ENCODE results near the gene PLXNA4. TPM values are rescaled to one million over a fixed set of nuclear protein-coding genes. Genes with fewer than 3 reads are reported as not detected.

Gene PLXNA4
- total RNA-seq, 1 donor from 2014 or later, result 5.3 TPM

GRCh38 chr7:132562690-132563089 is 13.6 kb downstream of the PLXNA4 start:
- no peak for DNase-seq (ENCODE audit: low read depth in 2 of 2)

- DNase-seq (ENCODE audit: low read depth in 2 of 2), result no peak
Measured at GRCh38 chr7:132561763-132562162, 14.5 kb downstream of the PLXNA4 start.

GRCh38 chr7:132560825-132561529 is 15.3 kb downstream of the PLXNA4 start:
- DNase-seq (ENCODE audit: low read depth in 2 of 2), result no peak

GRCh38 chr7:132560105-132560504 is 16.2 kb downstream of the PLXNA4 start:
- no peak for DNase-seq (ENCODE audit: low read depth in 2 of 2)

GRCh38 chr7:132558815-132559214 is 17.5 kb downstream of the PLXNA4 start:
- DNase-seq (ENCODE audit: low read depth in 2 of 2), result no peak

GRCh38 chr7:132557489-132558044 is 18.7 kb downstream of the PLXNA4 start:
- peak; percentile 42 to 63 for DNase-seq (ENCODE audit: low read depth in 2 of 2)

GRCh38 chr7:132554446-132554845 is 21.8 kb downstream of the PLXNA4 start:
- no peak for DNase-seq (ENCODE audit: low read depth in 2 of 2)

- peak in 1 of 2 donors; percentile 56 for DNase-seq (ENCODE audit: low read depth in 2 of 2)
Measured at GRCh38 chr7:132553031-132553430, 23.2 kb downstream of the PLXNA4 start.

- no peak for DNase-seq (ENCODE audit: low read depth in 2 of 2)
Measured at GRCh38 chr7:132551886-132552285, 24.4 kb downstream of the PLXNA4 start.

GRCh38 chr7:132551439-132551838 is 24.8 kb downstream of the PLXNA4 start:
- no peak for DNase-seq (ENCODE audit: low read depth in 2 of 2)

- DNase-seq (ENCODE audit: low read depth in 2 of 2), result peak in 1 of 2 donors; percentile 56
Measured at GRCh38 chr7:132548489-132549078, 27.7 kb downstream of the PLXNA4 start.

GRCh38 chr7:132547821-132548220 is 28.4 kb downstream of the PLXNA4 start:
- no peak for DNase-seq (ENCODE audit: low read depth in 2 of 2)

GRCh38 chr7:132546366-132547127 is 29.7 kb downstream of the PLXNA4 start:
- no peak for DNase-seq (ENCODE audit: low read depth in 2 of 2)

GRCh38 chr7:132545756-132546155 is 30.5 kb downstream of the PLXNA4 start:
- DNase-seq (ENCODE audit: low read depth in 2 of 2), result no peak

GRCh38 chr7:132544999-132545398 is 31.3 kb downstream of the PLXNA4 start:
- no peak for DNase-seq (ENCODE audit: low read depth in 2 of 2)

GRCh38 chr7:132544025-132544424 is 32.2 kb downstream of the PLXNA4 start:
- no peak for DNase-seq (ENCODE audit: low read depth in 2 of 2)

- no peak for DNase-seq (ENCODE audit: low read depth in 2 of 2)
Measured at GRCh38 chr7:132542895-132543294, 33.4 kb downstream of the PLXNA4 start.

- no peak for DNase-seq (ENCODE audit: low read depth in 2 of 2)
Measured at GRCh38 chr7:132541656-132542055, 34.6 kb downstream of the PLXNA4 start.

GRCh38 chr7:132537456-132538145 is 38.7 kb downstream of the PLXNA4 start:
- DNase-seq (ENCODE audit: low read depth in 2 of 2), result peak in 1 of 2 donors; percentile 19

GRCh38 chr7:132536654-132537395 is 39.4 kb downstream of the PLXNA4 start:
- peak in 1 of 2 donors; percentile 10 for DNase-seq (ENCODE audit: low read depth in 2 of 2)

GRCh38 chr7:132533916-132534315 is 42.4 kb downstream of the PLXNA4 start:
- no peak for DNase-seq (ENCODE audit: low read depth in 2 of 2)
